ENCODE results near the gene C1orf216. TPM values are rescaled to one million over a fixed set of nuclear protein-coding genes. Genes with fewer than 3 reads are reported as not detected.

C1orf216 gene
- total RNA-seq, 1 experiment from 2014 or later, result 13.9 TPM

DNA sequence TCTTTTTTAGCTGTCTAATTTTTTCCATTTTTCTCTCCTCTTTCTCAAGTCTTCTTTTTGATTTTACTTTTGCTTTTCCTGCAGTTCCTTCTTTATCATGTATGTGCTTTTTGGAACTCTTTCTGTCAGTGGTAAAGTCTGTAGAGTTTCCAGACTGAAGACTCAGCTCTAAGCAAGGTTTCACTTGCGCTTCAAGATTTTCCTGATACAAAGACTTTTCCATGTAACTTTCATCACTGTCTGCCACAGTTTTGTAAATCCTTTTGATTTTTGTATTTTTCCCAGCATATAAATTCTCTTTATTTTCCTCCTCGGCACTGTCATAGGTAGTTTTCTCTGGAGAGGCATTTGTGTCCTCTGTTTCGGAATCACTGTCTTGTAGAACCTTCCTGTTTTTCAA is 45.6 kb upstream of the C1orf216 start:
- ATAC-seq (no peak), DNase-seq (ENCODE audit: low read depth, low spot score) (no peak)
- Histone ChIP-seq H3K9me3 (ENCODE audit: control insufficient read depth in 1 of 2, insufficient read depth in 1 of 2, low read depth in 1 of 2, low read length in 2 of 2) (no peaks in the 10 kb centered on the region), H3K4me2 (ENCODE audit: low read length) (no peak overlapping the region), H3K9ac (ENCODE audit: low read length) (no peak overlapping the region), H3K79me2 (ENCODE audit: insufficient read depth, low read length) (peaks cover 64% of the 10 kb centered on the region), H3K4me1 (ENCODE audit: control insufficient read depth in 1 of 2, insufficient read depth in 2 of 2, low read length in 2 of 2) (peaks cover 0 to 4% of the 10 kb centered on the region in 2 experiments; a peak in 3 of 4 replicates), H2AFZ (ENCODE audit: low read depth, low read length, poor library complexity, severe bottlenecking) (no peak overlapping the region), H3K27me3 (ENCODE audit: insufficient read depth, low read length) (no peaks in the 10 kb centered on the region), H3K9me2 (ENCODE audit: insufficient read depth) (no peaks in the 10 kb centered on the region), H4K20me1 (ENCODE audit: insufficient read depth) (no peaks in the 10 kb centered on the region), H3K27ac (ENCODE audit: low read depth, low read length) (no peak overlapping the region), H3K36me3 (ENCODE audit: control insufficient read depth in 1 of 2, insufficient read depth in 2 of 2, low read length in 2 of 2) (peaks cover 18 to 27% of the 10 kb centered on the region in 2 experiments), H3K4me3 (replicated peaks in 1 of 2; ENCODE audit: low read depth in 1 of 2, low read length in 2 of 2) (no peak overlapping the region)
- POLR2A ChIA-PET, result no interaction called here
- intact Hi-C loops (cut with micrococcal nuclease), result no loop called here
- CTCF ChIA-PET, result interaction anchor here (1.2 kb wide), 1 partner anchor 49 kb away, joined by 3 read pairs; no protein-coding TSS in a partner anchor
- TF ChIP-seq EZH2 (IDR thresholded peaks at IDR 0.05) (no peak), EGR1 (IDR thresholded peaks at IDR 0.05; ENCODE audit: low read depth) (no peak), POLR2A (IDR thresholded peaks at IDR 0.05; ENCODE audit: borderline replicate concordance, extremely low read depth, insufficient read depth, insufficient read length) (no peak), TCF7L2 (IDR thresholded peaks at IDR 0.05; ENCODE audit: borderline replicate concordance, extremely low read depth, insufficient read depth, insufficient read length) (no peak), JUND (IDR thresholded peaks at IDR 0.05) (no peak), SIN3A (IDR thresholded peaks at IDR 0.05; ENCODE audit: low read depth) (no peak), POLR2AphosphoS5 (IDR thresholded peaks at IDR 0.05; ENCODE audit: low read depth, low read length) (no peak), RAD21 (IDR thresholded peaks at IDR 0.05; ENCODE audit: low read depth) (no peak), CBX3 (IDR thresholded peaks at IDR 0.05; ENCODE audit: low read depth) (no peak), EZH2phosphoT487 (IDR thresholded peaks at IDR 0.05; ENCODE audit: borderline replicate concordance) (no peak), CEBPB (IDR thresholded peaks at IDR 0.05; ENCODE audit: low read depth) (no peak), FOSL1 (IDR thresholded peaks at IDR 0.05; ENCODE audit: low read depth) (no peak)
- TF ChIP-seq, protein P1, sequence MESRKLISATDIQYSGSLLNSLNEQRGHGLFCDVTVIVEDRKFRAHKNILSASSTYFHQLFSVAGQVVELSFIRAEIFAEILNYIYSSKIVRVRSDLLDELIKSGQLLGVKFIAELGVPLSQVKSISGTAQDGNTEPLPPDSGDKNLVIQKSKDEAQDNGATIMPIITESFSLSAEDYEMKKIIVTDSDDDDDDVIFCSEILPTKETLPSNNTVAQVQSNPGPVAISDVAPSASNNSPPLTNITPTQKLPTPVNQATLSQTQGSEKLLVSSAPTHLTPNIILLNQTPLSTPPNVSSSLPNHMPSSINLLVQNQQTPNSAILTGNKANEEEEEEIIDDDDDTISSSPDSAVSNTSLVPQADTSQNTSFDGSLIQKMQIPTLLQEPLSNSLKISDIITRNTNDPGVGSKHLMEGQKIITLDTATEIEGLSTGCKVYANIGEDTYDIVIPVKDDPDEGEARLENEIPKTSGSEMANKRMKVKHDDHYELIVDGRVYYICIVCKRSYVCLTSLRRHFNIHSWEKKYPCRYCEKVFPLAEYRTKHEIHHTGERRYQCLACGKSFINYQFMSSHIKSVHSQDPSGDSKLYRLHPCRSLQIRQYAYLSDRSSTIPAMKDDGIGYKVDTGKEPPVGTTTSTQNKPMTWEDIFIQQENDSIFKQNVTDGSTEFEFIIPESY (IDR thresholded peaks at IDR 0.05; ENCODE audit: extremely low read depth, insufficient replicate concordance, low read length), result no peak
- TF ChIP-seq, protein P2, sequence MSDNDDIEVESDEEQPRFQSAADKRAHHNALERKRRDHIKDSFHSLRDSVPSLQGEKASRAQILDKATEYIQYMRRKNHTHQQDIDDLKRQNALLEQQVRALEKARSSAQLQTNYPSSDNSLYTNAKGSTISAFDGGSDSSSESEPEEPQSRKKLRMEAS (IDR thresholded peaks at IDR 0.05), result no peak
- TF ChIP-seq, protein P3, sequence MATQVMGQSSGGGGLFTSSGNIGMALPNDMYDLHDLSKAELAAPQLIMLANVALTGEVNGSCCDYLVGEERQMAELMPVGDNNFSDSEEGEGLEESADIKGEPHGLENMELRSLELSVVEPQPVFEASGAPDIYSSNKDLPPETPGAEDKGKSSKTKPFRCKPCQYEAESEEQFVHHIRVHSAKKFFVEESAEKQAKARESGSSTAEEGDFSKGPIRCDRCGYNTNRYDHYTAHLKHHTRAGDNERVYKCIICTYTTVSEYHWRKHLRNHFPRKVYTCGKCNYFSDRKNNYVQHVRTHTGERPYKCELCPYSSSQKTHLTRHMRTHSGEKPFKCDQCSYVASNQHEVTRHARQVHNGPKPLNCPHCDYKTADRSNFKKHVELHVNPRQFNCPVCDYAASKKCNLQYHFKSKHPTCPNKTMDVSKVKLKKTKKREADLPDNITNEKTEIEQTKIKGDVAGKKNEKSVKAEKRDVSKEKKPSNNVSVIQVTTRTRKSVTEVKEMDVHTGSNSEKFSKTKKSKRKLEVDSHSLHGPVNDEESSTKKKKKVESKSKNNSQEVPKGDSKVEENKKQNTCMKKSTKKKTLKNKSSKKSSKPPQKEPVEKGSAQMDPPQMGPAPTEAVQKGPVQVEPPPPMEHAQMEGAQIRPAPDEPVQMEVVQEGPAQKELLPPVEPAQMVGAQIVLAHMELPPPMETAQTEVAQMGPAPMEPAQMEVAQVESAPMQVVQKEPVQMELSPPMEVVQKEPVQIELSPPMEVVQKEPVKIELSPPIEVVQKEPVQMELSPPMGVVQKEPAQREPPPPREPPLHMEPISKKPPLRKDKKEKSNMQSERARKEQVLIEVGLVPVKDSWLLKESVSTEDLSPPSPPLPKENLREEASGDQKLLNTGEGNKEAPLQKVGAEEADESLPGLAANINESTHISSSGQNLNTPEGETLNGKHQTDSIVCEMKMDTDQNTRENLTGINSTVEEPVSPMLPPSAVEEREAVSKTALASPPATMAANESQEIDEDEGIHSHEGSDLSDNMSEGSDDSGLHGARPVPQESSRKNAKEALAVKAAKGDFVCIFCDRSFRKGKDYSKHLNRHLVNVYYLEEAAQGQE (IDR thresholded peaks at IDR 0.05; ENCODE audit: low read depth), result no peak
- RAD21 ChIA-PET (ENCODE audit: low non-redundant PET in 1 of 2, low total read pairs in 2 of 2, uncharacterized antibody in 2 of 2, unreplicated experiment in 2 of 2), result no interaction called here
- BruUV-seq (replicated peaks), result no TSS peak
